Activated CD4-positive, alpha-beta memory T cell treated with anti-CD3 and anti-CD28 coated beads, Interleukin-2, amount 10 ng/mL, durations not matched to agents 7 days and 5 days (primary cell): ENCODE data around the gene PARM1. TPM values are rescaled to one million over a fixed set of nuclear protein-coding genes. Genes with fewer than 3 reads are reported as not detected.

Source experiments
- CTCF ChIA-PET: fragments of 350-600 bp; sonication (Branson Sonifier 250); formaldehyde crosslinking; loops from one replicate; lab custom pipeline; 2021; ENCODE audit warnings: antibody characterized with exemption, inconsistent platforms; lab: Charles Lee
- POLR2A ChIA-PET: fragments of 350-600 bp; sonication (Branson Sonifier 250); formaldehyde crosslinking; loops from one replicate; lab custom pipeline; 2021; ENCODE audit warnings: antibody characterized with exemption; lab: Charles Lee
- DNase-seq: peaks from one replicate; pipeline ENCODE4 v3.0.0-alpha.2; 2020
- H3K27ac Mint-ChIP-seq: one replicate; pipeline ENCODE4 v1.8.0; 2021; ENCODE audit warnings: mild to moderate bottlenecking, mixed read lengths
- H3K27me3 Mint-ChIP-seq: one replicate; pipeline ENCODE4 v1.8.0; 2021; ENCODE audit warnings: mixed read lengths
- H3K36me3 Mint-ChIP-seq: one replicate; pipeline ENCODE4 v1.8.0; 2021; ENCODE audit warnings: low read depth, mixed read lengths
- H3K4me1 Mint-ChIP-seq: one replicate; pipeline ENCODE4 v1.8.0; 2021; ENCODE audit warnings: mixed read lengths
- H3K4me3 Mint-ChIP-seq: one replicate; pipeline ENCODE4 v1.8.0; 2021; ENCODE audit warnings: mild to moderate bottlenecking, mixed read lengths
- H3K9me3 Mint-ChIP-seq: one replicate; pipeline ENCODE4 v1.8.0; 2021; ENCODE audit warnings: mixed read lengths
- total RNA-seq, 2 experiments: library from RNA; stranded (reverse); gene quantifications; one replicate each; pipeline ENCODE4 v1.2.3, GENCODE V29; 2021

The PARM1 gene, protein sequence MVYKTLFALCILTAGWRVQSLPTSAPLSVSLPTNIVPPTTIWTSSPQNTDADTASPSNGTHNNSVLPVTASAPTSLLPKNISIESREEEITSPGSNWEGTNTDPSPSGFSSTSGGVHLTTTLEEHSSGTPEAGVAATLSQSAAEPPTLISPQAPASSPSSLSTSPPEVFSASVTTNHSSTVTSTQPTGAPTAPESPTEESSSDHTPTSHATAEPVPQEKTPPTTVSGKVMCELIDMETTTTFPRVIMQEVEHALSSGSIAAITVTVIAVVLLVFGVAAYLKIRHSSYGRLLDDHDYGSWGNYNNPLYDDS
- not detected for total RNA-seq

DNA sequence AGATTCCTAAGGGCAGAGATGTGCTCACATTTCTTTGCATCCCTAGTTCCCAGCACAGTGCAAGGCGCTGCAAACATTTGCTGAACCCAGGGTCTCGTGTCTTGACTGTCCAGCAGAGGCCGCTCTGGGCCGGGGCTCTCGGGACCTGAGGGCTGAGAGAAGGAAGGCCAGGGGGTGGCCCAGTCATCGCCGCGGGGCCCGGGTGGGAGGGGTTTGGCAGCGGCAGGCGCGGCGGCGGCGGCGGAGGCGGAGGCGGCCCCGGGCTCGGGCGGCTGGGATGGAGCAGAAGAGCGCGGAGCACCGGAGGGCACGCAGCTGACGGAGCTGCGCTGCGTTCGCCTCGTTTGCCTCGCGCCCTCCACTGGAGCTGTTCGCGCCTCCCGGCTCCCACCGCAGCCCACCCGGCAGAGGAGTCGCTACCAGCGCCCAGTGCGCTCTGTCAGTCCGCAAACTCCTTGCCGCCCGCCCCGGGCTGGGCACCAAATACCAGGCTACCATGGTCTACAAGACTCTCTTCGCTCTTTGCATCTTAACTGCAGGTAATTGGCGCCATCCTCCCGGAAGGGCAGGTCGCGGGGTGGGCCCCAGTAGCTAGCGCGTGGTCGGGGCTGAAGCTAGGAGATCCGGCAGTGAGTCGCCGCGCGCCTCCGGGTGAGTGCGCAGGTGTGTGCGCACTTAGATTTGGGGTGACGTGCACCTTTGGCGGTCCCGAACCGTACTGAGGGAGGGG lies at the start of gene PARM1:
Gene PARM1 (plus strand): TSS at position 285 of the 730 bp plus-strand sequence. CDS start 212 bp downstream, at position 497.
- Mint-ChIP-seq H3K27ac (no peak within 1 kb of the TSS), H3K4me1 (peaks cover 20% of the 10 kb centered on the region), H3K9me3 (no peaks in the 10 kb centered on the region), H3K4me3 (peak within 1 kb of the TSS; percentile 47), H3K27me3 (peaks cover 55% of the 10 kb centered on the region), H3K36me3 (no peaks in the 10 kb centered on the region)
- CTCF ChIA-PET = no interaction called here
- POLR2A ChIA-PET = no interaction called here
- peak; percentile 47 for DNase-seq

DNA sequence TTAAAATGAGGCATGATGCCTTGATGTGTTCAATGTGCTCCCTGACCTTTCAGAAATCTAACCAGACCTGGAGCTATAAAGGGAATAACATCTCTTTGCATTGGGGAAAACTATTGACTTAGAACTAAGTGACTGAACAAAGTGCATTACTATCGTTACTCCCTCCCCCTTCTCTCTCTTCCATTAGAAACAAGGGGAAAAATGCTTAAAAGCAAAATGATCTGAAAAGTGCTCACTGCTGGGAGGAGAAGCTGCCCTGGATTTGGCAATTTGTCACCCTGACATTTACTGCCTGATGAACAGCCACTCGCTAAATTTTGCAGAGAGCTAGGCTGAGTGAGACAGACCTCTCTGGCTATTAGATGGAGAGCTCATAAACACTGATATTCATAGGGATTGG lies 48.6 kb upstream of the PARM1 start:
- Mint-ChIP-seq H3K9me3 (no peaks in the 10 kb centered on the region), H3K4me3 (no peak overlapping the region), H3K4me1 (no peaks in the 10 kb centered on the region), H3K27ac (no peak overlapping the region), H3K36me3 (no peaks in the 10 kb centered on the region), H3K27me3 (peaks cover 3% of the 10 kb centered on the region)
- CTCF ChIA-PET = interaction anchor here (1.6 kb wide), 1 partner anchor 10 kb away, joined by 5 read pairs; no protein-coding TSS in a partner anchor
- POLR2A ChIA-PET = no interaction called here
- no peak for DNase-seq

DNA sequence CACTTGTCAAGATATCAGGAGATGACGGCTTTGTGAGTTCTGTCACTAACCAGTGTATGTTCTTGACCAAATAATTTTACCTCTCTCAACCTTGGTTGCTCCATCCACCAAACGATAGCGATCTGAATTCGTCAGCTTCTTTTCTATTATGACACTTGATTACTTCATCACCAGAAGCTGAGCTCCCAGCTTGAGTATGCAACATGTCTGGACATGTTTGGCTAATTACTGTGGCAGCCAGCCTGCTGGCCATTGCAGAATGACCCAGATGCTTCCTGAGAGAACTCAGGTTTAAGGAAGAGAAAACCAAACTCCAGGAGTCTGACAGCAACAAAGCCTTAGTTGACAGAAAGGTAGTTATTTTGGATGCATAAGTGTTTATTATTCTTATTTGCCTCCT lies 46.4 kb upstream of the PARM1 start:
- Mint-ChIP-seq H3K9me3 (no peaks in the 10 kb centered on the region), H3K36me3 (no peaks in the 10 kb centered on the region), H3K4me1 (no peaks in the 10 kb centered on the region), H3K4me3 (no peak overlapping the region), H3K27me3 (peaks cover 3% of the 10 kb centered on the region), H3K27ac (no peak overlapping the region)
- CTCF ChIA-PET = no interaction called here
- no peak for DNase-seq
- POLR2A ChIA-PET = no interaction called here

DNA sequence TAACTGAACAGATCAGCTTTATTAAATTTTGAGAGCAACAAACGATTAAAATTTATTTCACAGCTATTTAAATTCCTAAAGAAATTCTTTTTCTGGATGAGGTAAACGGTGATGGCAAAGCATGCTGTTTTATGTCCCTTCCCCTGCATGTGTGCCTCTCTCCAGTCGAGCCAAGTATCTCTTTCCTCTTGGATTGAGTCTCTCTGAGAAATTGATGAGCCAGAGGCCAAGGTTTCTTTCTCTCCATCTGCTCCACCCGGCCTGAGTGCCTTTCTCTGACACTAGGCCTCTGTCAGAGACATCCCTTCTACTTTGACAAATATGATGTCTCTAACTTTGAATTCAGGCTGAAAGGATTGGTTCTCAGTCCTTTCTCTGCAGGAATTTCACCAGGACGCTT lies 42.6 kb upstream of the PARM1 start:
- ChIA-PET CTCF (no interaction called here), POLR2A (no interaction called here)
- no peak for DNase-seq
- Mint-ChIP-seq H3K4me3 (no peak overlapping the region), H3K4me1 (no peaks in the 10 kb centered on the region), H3K36me3 (no peaks in the 10 kb centered on the region), H3K9me3 (no peaks in the 10 kb centered on the region), H3K27ac (no peak overlapping the region), H3K27me3 (no peaks in the 10 kb centered on the region)

DNA sequence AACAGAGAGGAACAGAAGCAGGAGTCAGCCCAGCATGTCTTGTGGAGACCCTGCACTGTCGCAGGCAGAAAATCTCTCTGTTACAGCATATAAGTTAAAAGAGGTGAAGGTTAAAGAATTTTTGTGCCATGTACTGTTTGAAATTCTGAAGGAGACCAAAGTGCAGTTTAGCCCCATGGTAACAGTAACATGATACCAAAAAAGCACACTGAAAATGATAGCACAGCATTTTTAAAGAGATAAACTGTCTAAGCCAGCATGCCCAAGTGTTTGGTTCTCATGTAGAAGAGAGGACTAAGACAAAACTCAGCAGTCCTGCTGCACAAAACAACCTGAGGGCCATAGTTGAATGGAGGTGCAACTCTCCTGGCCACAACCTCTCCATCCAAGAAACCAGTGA lies 41.9 kb upstream of the PARM1 start:
- Mint-ChIP-seq H3K27me3 (no peaks in the 10 kb centered on the region), H3K36me3 (no peaks in the 10 kb centered on the region), H3K27ac (no peak overlapping the region), H3K9me3 (no peaks in the 10 kb centered on the region), H3K4me3 (no peak overlapping the region), H3K4me1 (no peaks in the 10 kb centered on the region)
- POLR2A ChIA-PET = no interaction called here
- CTCF ChIA-PET = no interaction called here
- no peak for DNase-seq

DNA sequence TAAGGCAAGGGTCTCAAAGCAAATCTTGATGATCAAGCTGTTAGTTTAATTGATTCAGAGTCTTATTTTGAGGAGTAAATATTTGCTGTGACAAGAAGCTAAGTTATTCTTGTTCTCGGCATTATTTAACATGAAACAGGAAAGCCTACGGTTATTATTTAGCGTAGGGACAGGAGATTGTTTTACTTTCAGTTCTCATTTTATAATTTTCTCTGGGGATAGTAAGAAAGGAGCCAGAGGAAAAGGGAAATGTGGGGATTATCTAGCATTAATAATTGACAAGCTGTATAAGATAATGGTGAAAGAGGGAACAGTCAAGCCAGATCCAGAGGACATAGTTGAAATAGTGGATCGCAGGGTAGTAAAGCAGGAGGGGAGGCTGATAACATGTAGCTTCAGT lies 39.7 kb upstream of the PARM1 start:
- no peaks in the 10 kb centered on the region for H3K4me1 Mint-ChIP-seq

DNA sequence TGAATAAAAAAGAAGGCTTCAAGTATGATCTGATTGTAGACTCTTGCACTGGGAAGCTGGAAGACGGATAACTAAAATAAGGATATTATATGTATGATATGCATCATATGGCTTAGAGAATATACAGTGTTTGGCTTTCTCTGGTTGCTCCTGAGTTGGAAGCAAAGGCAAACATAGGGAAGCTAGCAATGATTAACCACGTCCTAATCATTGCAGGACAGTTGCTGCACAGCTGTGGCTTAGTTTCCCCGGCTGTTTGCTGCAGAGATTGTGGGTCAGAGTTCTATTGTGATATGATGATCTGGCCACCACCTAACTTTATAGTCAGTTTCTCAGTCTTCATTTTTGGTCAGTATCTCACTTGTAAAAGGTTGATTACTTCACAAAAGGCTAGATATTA lies 36.3 kb upstream of the PARM1 start:
- no peak overlapping the region for H3K27ac Mint-ChIP-seq
- H3K4me3 Mint-ChIP-seq = no peak overlapping the region
- H3K4me1 Mint-ChIP-seq = no peaks in the 10 kb centered on the region
- POLR2A ChIA-PET = no interaction called here
- no peaks in the 10 kb centered on the region for H3K27me3 Mint-ChIP-seq
- H3K9me3 Mint-ChIP-seq = no peaks in the 10 kb centered on the region
- H3K36me3 Mint-ChIP-seq = no peaks in the 10 kb centered on the region
- CTCF ChIA-PET = no interaction called here
- no peak for DNase-seq

More for the DNA sequence above, 39.7 kb upstream of the PARM1 start:
- H3K27ac Mint-ChIP-seq = no peak overlapping the region
- no peaks in the 10 kb centered on the region for H3K9me3 Mint-ChIP-seq
- H3K27me3 Mint-ChIP-seq = no peaks in the 10 kb centered on the region
- CTCF ChIA-PET = no interaction called here
- DNase-seq = no peak
- no peak overlapping the region for H3K4me3 Mint-ChIP-seq
- POLR2A ChIA-PET = no interaction called here
- H3K36me3 Mint-ChIP-seq = no peaks in the 10 kb centered on the region

DNA sequence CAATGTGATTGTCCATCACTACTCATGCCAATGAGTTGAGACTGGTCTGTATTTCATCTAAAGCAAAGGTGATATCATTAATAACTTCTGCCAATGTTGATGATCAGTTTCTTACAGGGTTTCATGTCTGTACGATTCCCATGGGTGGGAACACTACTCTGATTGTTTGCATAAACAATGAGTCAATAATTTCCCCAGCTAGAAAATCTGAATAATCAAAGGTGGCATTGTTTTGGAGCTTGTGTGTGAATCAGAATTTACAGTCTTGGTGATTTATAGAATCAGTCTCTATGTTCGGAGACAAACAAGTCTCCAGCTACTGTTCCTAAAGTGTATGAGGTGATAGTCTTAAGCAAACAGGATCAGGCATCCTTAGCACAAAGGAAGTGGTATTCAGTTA lies 35.5 kb upstream of the PARM1 start:
- H3K27ac Mint-ChIP-seq = no peak overlapping the region
- no peak for DNase-seq
- no peak overlapping the region for H3K4me3 Mint-ChIP-seq
- H3K9me3 Mint-ChIP-seq = no peaks in the 10 kb centered on the region
- H3K4me1 Mint-ChIP-seq = no peaks in the 10 kb centered on the region
- H3K27me3 Mint-ChIP-seq = no peaks in the 10 kb centered on the region
- CTCF ChIA-PET = no interaction called here
- H3K36me3 Mint-ChIP-seq = no peaks in the 10 kb centered on the region
- POLR2A ChIA-PET = no interaction called here

DNA sequence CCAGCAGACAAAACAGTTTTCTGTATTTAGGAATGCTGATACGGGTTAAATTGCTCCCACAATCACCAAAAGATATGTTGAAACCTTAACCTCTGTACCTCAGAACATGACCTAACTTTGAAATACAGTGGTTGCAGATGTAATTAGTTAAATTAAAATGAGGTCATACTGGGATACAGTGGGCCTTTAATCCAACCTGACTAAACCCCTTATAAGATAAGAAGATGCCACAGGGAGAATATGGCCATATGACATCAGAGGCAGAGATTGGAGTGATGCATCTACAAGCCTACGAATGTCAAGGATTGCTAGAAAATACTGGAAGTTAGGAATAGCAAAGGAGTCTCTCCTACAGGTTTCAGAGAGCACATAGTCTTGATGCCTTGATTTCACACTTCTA lies 32.1 kb upstream of the PARM1 start:
- no peaks in the 10 kb centered on the region for H3K36me3 Mint-ChIP-seq

DNA sequence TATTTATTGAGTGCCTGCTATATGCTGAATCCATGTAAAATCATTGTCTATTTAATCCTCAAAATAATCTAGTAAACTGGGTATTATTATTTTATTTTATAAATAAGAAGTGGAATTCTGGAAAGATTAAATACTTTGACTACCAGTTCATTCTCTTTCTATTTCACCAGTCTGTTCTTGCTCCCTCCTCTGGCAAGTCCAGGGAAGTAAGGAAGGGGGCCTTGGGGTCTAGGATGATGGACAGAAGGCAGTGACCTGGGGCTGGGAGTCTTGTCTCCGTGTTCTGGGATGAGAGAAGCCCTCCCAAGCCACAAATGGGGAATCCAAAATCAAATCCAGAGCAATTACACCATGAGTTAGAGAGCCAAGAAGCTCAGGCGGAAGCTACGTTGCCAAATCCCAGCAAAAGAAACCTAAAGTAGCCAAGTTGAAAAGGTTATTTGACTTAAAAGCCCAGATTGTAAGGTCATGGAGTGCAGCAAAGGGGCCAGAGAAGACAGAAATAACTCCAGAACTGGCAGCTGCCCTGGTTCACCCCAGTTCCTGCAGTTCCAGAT lies 28.3 kb upstream of the PARM1 start:
- H3K4me3 Mint-ChIP-seq = no peak overlapping the region
- peaks cover 1% of the 10 kb centered on the region for H3K27me3 Mint-ChIP-seq
- no peaks in the 10 kb centered on the region for H3K4me1 Mint-ChIP-seq
- CTCF ChIA-PET = no interaction called here
- no peak overlapping the region for H3K27ac Mint-ChIP-seq
- POLR2A ChIA-PET = no interaction called here
- no peaks in the 10 kb centered on the region for H3K9me3 Mint-ChIP-seq
- no peaks in the 10 kb centered on the region for H3K36me3 Mint-ChIP-seq
- no peak for DNase-seq

More for the DNA sequence above, 32.1 kb upstream of the PARM1 start:
- no peak overlapping the region for H3K4me3 Mint-ChIP-seq
- no peaks in the 10 kb centered on the region for H3K4me1 Mint-ChIP-seq
- H3K9me3 Mint-ChIP-seq = no peaks in the 10 kb centered on the region
- no peak for DNase-seq
- ChIA-PET CTCF (no interaction called here), POLR2A (no interaction called here)
- no peak overlapping the region for H3K27ac Mint-ChIP-seq
- peaks cover 1% of the 10 kb centered on the region for H3K27me3 Mint-ChIP-seq

DNA sequence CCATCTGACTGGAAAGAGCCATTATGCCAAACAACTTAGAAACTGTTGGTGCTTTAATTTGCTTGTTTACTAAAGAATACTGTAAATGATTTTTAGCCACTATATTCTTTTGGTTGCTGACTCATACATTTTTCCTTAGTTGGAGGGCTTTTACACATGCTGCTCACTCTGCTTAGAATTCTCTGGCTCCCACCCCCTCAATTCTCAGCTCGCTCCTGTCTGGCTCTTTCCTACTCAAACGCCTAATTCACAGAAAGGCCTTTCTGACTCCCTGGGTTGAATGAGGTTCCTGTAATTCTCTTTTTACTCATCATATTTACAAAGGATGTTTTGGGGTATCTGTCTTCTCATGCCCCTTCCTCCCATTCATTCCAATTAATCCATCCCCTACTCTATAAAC lies 26.1 kb upstream of the PARM1 start:
- peaks cover 1% of the 10 kb centered on the region for H3K27me3 Mint-ChIP-seq
- H3K36me3 Mint-ChIP-seq = no peaks in the 10 kb centered on the region
- H3K4me3 Mint-ChIP-seq = no peak overlapping the region
- POLR2A ChIA-PET = no interaction called here
- H3K4me1 Mint-ChIP-seq = no peaks in the 10 kb centered on the region
- no peak for DNase-seq
- H3K27ac Mint-ChIP-seq = no peak overlapping the region
- peaks cover 2% of the 10 kb centered on the region for H3K9me3 Mint-ChIP-seq
- CTCF ChIA-PET = no interaction called here

DNA sequence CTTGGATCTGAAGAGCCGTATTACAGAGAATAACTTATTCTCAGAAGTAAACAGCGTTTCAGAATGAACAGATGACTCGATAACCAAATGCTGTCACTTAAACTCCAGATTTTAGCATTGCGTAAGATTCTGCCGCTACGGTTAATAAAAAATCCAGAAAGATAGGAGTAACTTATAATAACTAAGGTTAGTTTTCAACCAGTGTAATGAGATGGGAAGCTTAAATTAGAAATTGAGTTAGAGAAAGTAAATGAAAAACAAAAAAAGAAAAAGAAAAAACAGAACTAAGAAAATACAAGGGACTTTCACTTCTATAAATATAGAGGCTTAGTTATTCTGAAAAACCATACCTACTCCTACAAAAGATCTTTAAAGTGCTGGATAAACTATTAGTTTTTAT lies 13.1 kb upstream of the PARM1 start:
- H3K27ac Mint-ChIP-seq = no peak overlapping the region
- no peaks in the 10 kb centered on the region for H3K36me3 Mint-ChIP-seq
- peaks cover 1% of the 10 kb centered on the region for H3K9me3 Mint-ChIP-seq
- H3K4me3 Mint-ChIP-seq = no peak overlapping the region
- H3K4me1 Mint-ChIP-seq = no peaks in the 10 kb centered on the region
- CTCF ChIA-PET = no interaction called here
- H3K27me3 Mint-ChIP-seq = no peaks in the 10 kb centered on the region
- DNase-seq = no peak
- POLR2A ChIA-PET = no interaction called here

DNA sequence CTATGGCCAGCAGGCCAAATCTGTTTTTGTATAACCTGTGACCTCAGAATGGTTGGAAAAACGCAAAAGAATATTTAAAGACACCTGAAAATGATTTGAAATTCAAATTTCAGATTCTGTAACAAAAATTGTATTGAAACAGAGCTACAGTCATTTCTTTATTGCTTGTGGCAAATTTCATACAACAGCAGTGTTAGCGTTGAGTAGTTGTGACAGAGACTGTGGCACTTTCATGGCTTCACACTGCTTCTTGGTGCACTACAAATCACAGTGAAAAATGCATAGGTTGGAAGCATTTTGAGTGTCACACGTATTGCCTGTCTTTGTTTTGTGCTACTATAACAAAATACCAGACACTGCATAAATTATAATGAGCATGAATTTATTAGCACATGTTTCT lies 12.2 kb upstream of the PARM1 start:
- POLR2A ChIA-PET = no interaction called here
- no peaks in the 10 kb centered on the region for H3K4me1 Mint-ChIP-seq
- H3K4me3 Mint-ChIP-seq = no peak overlapping the region
- H3K27me3 Mint-ChIP-seq = no peaks in the 10 kb centered on the region
- no peak overlapping the region for H3K27ac Mint-ChIP-seq
- no peak for DNase-seq
- no peaks in the 10 kb centered on the region for H3K9me3 Mint-ChIP-seq
- H3K36me3 Mint-ChIP-seq = no peaks in the 10 kb centered on the region
- CTCF ChIA-PET = no interaction called here
